Adrenal gland (tissue), 12 donors: ENCODE data around the gene VGLL4. TPM values are rescaled to one million over a fixed set of nuclear protein-coding genes. Genes with fewer than 3 reads are reported as not detected.
A peak's percentile ranks its signal among the peaks of the same experiment; 100 is the strongest.

ENCODE experiments used
- DNase-seq, 7 donors: peaks; one replicate each; pipeline ENCODE4 v3.0.0-alpha.2; 2019 to 2020
- H3K27ac ChIP-seq, 5 donors: fragments of 200-600 bp; sonication (generic) in 4 of 5; 1 replicate in 3 of 5; 2 replicates in 2 of 5; pipeline versions ENCODE4 v1.5.1 to v1.8.0; 2016 to 2020; ENCODE audit warnings: mild to moderate bottlenecking in 1 of 5
- H3K27me3 ChIP-seq: fragments of 200-600 bp; 2 replicates; pipeline ENCODE4 v1.8.0; 2021
- H3K36me3 ChIP-seq, 2 donors: fragments of 200-600 bp; replicated peaks in 1 of 2; 1 replicate in 1 of 2; 2 replicates in 1 of 2; pipeline versions ENCODE4 v1.5.1 to v1.8.0; 2018 to 2022
- H3K4me1 ChIP-seq, 2 donors: fragments of 200-600 bp; replicated peaks in 1 of 2; 1 replicate in 1 of 2; 2 replicates in 1 of 2; pipeline versions ENCODE4 v1.5.1 to v1.8.0; 2018 to 2021
- H3K4me3 ChIP-seq, 4 donors: fragments of 200-600 bp; sonication (generic) in 3 of 4; one replicate each; pipeline ENCODE4 v1.5.1; 2016 to 2018
- H3K9me3 ChIP-seq, 3 donors: fragments of 200-600 bp; sonication (generic) in 1 of 3; replicated peaks in 1 of 3; 1 replicate in 2 of 3; 2 replicates in 1 of 3; pipeline versions ENCODE4 v1.5.1 to v1.8.0; 2016 to 2021
- POLR2A ChIP-seq, 2 donors: fragments of 450-650 bp; IDR thresholded peaks; one replicate each; pipeline ENCODE4 v1.6.1; 2017; ENCODE audit warnings: antibody characterized with exemption in 2 of 2, mild to moderate bottlenecking in 2 of 2, moderate library complexity in 1 of 2
- WGBS, 4 donors: extraction: QIAGEN DNeasy Blood & Tissue Kit in 2 of 4; methylation state at CpG; one replicate each; pipeline versions ENCODE4 v1.1.5 to v1.1.7; 2013 to 2017; 5-methylcytosine and 5-hydroxymethylcytosine counted together
- intact Hi-C, 2 donors: fragments of 100-400 bp; cut with DNase I; formaldehyde crosslinking; loops; one replicate each; pipeline versions ENCODE4 v1.14.1 to v1.15.0; 2022 to 2023
- polyA plus RNA-seq, 3 donors: library from polyadenylated mRNA; stranded (reverse); fragments of 200-250 nt in 2 of 3; fragments of 350-450 nt in 1 of 3; fragmentation: Illumina TruSeq in 1 of 3; extraction: RNeasy Lipid Tissue Mini Kit (QIAGEN cat#74804) in 1 of 3; gene quantifications; one replicate each; pipeline ENCODE4 v1.2.3, GENCODE V29; 2013 to 2014
- total RNA-seq, 9 donors: library from RNA; depleted of rRNA in 4 of 9; stranded (reverse); fragments of >200 nt in 4 of 9; fragments of 120-200 nt in 1 of 9; fragmentation: NEBNext Ultra II Directional in 1 of 9; extraction: Animal tissue kit (Norgen Biotek cat#: 25700) in 1 of 9; gene quantifications; one replicate each; pipeline versions ENCODE4 v1.1.0 to v1.2.4, GENCODE V29; 2013 to 2023
- TF ChIP-seq, protein P1 (sequence below), 6 experiments: fragments of 450-650 bp in 4 of 6; fragments of 200-600 bp in 2 of 6; sonication (generic) in 1 of 6; IDR thresholded peaks; 1 replicate in 5 of 6; 2 replicates in 1 of 6; pipeline versions ENCODE4 v1.5.1 to v1.8.0; 2016 to 2021; ENCODE audit warnings: antibody characterized with exemption in 6 of 6, mild to moderate bottlenecking in 2 of 6, moderate library complexity in 1 of 6
- donor health status: healthy with polysubstance abuse.
- donor health status: Bipolar disorder and iron deficiency.
- donor health status: DM: yes; HTN: yes; CAD: no.
- donor health status: DM: no; HTN: no; CAD: no.
- donor health status: DM: no; HTN: no; CAD: no.
- donor health status: DM: yes; HTN: yes; CAD: no.

Gene VGLL4
- total and polyA plus RNA-seq, 12 donors = 38.3 to 153 (median 86.4) TPM

DNA sequence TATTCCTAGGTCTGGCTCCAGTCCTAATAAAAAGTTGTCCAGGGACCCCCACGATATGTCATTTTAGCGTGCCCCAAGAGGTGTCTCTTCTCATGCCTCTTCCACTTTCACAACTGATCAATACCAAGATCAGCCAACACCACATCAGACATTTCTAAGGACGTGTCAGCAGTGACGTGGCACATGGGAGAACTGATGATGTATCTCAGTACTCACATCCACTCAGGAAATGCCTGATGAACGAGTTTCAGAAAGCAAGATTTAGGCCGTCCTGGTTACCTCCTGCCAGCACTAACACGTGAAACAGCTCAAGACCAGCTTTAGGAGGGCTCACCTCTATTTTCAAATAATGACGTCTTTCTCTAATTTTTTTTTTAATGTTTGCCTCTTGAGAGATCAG lies 19.6 kb downstream of the VGLL4 start:
- DNase-seq = no peak
- intact Hi-C loops = no loop called here
- no peaks in the 10 kb centered on the region for H3K27me3 ChIP-seq
- WGBS, 4 donors = 72 to 77% (median 76%) methylated on average over 8 of the region's 8 CpGs
- H3K4me1 ChIP-seq = peaks cover 30 to 49% of the 10 kb centered on the region in 2 donors
- H3K9me3 ChIP-seq = no peaks in the 10 kb centered on the region
- H3K27ac ChIP-seq = peak overlapping the region in 1 of 5 donors; percentile 8
- no peak for TF ChIP-seq POLR2A (IDR thresholded peaks at IDR 0.05)
- TF ChIP-seq, protein P1, sequence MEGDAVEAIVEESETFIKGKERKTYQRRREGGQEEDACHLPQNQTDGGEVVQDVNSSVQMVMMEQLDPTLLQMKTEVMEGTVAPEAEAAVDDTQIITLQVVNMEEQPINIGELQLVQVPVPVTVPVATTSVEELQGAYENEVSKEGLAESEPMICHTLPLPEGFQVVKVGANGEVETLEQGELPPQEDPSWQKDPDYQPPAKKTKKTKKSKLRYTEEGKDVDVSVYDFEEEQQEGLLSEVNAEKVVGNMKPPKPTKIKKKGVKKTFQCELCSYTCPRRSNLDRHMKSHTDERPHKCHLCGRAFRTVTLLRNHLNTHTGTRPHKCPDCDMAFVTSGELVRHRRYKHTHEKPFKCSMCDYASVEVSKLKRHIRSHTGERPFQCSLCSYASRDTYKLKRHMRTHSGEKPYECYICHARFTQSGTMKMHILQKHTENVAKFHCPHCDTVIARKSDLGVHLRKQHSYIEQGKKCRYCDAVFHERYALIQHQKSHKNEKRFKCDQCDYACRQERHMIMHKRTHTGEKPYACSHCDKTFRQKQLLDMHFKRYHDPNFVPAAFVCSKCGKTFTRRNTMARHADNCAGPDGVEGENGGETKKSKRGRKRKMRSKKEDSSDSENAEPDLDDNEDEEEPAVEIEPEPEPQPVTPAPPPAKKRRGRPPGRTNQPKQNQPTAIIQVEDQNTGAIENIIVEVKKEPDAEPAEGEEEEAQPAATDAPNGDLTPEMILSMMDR (IDR thresholded peaks at IDR 0.05) = no peak
- no peak overlapping the region for H3K4me3 ChIP-seq
- no peaks in the 10 kb centered on the region for H3K36me3 ChIP-seq

DNA sequence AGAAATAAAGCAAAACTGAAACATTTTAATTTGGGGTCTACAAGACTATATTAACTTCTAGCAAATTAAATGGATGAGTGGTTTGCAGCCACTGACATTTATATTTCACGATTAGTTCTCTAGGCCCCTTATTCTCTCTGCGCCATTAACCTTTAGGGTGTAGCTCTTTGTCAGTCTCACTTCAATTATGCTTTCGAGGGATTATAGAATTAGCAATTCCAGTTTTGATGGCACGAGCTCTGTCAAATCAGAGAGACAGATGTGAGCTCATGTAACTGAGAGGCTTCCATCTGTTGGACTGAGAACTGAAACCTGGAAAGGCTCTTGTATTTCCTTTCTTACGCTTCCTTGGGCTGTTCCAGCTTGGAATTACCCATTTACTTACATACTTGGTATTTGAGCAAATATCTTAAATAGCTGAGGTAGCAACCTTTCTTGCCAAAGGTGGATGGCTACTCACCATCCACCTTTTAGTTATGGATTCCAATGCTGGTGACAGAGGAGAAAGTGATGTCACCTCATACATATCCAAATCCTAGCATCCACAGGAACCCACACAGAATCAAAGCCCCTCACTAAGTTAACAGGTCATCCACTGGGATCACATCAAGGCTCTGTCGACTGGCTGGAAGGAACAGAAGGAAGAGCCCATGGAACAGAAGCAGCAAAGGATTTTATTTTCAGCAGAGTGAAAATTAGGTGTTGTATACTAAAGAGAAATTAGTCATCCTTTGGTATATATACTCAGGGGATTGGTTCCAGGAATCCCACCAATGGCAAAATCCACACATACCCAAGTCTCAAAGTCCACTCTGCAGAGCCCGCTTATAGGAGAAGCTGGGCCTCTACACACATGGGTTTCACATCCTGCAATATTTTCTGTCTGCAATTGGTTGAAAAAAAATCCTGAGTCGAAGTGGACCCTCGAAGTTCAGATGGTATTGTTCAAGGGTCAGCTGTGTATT lies 20.8 kb downstream of the VGLL4 start:
- no peak overlapping the region for H3K4me3 ChIP-seq
- H3K27me3 ChIP-seq = no peaks in the 10 kb centered on the region
- DNase-seq = no peak
- no peak for TF ChIP-seq POLR2A (IDR thresholded peaks at IDR 0.05)
- TF ChIP-seq, protein P1 (IDR thresholded peaks at IDR 0.05) = no peak
- intact Hi-C loops = no loop called here
- H3K36me3 ChIP-seq = no peaks in the 10 kb centered on the region
- H3K27ac ChIP-seq = no peak overlapping the region
- WGBS, 4 donors = 87 to 93% (median 89%) methylated on average over 9 of the region's 9 CpGs
- peaks cover 38 to 58% of the 10 kb centered on the region in 2 donors for H3K4me1 ChIP-seq
- H3K9me3 ChIP-seq = no peaks in the 10 kb centered on the region

DNA sequence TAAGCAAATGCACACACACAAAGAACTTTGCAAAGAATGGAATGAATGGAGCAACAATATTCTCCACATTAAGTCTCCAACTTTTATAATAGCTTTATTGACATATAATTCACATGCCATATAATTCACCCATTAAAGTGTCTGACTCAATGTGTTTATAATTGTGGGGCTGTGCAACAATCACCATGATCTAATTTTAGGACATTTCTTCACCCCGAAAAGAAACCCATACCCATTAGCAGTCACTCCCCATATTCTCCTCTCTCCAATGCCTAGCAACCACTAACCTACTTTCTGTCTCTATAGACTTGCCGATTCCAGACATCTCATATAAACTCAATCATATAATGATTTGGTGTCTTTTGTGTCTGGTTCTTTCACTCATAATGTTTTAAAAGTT lies 22.6 kb downstream of the VGLL4 start:
- no peaks in the 10 kb centered on the region for H3K27me3 ChIP-seq
- intact Hi-C loops = no loop called here
- H3K27ac ChIP-seq = peak overlapping the region in 1 of 5 donors; percentile 27
- 90 to 98% (median 93%) methylated on average over 2 of the region's 2 CpGs for WGBS, 4 donors
- TF ChIP-seq, protein P1 (IDR thresholded peaks at IDR 0.05) = no peak
- no peak for TF ChIP-seq POLR2A (IDR thresholded peaks at IDR 0.05)
- peaks cover 34 to 51% of the 10 kb centered on the region in 2 donors for H3K4me1 ChIP-seq
- DNase-seq = no peak
- H3K36me3 ChIP-seq = no peaks in the 10 kb centered on the region
- no peak overlapping the region for H3K4me3 ChIP-seq
- H3K9me3 ChIP-seq = no peaks in the 10 kb centered on the region

DNA sequence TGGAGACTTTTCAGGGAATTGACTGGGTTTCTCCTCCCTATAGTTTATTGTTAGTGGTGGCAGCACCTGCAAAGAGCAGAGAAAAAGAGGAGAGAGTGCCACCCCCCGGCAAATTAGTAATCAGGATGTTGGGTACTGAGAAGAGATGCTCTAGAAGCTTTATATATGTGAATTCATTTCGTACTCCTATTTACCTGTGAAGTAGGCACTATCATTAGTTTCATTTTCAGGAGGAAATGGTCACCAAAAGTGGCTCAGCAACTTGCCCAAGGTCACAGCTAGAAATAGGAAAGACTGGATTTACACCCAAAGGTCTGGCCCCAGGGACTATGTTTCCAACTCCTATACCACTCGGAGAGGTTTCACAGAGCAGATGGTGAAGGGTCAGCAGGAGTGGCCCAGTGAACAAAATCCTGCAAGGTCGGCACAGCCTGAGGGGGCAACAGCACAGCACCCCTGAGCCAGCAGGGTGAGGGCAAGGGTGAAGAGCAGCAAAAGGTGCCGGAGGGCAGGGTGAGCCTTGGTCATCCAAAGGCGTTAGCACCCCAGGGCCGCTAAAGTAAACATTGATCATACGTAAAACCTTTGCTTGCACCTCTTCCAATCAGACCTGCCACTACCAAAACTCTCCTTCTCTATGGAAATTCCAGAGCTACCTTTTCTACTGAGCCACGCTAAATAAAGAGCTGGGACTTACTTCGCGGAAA lies 23.6 kb downstream of the VGLL4 start:
- H3K4me3 ChIP-seq = no peak overlapping the region
- H3K27ac ChIP-seq = no peak overlapping the region
- 70 to 77% (median 74%) methylated on average over 11 of the region's 11 CpGs for WGBS, 4 donors
- intact Hi-C loops = no loop called here
- no peaks in the 10 kb centered on the region for H3K27me3 ChIP-seq
- peaks cover 24 to 41% of the 10 kb centered on the region in 2 donors for H3K4me1 ChIP-seq
- H3K9me3 ChIP-seq = no peaks in the 10 kb centered on the region
- no peak for DNase-seq
- no peak for TF ChIP-seq POLR2A (IDR thresholded peaks at IDR 0.05)
- TF ChIP-seq, protein P1 (IDR thresholded peaks at IDR 0.05) = no peak
- no peaks in the 10 kb centered on the region for H3K36me3 ChIP-seq
